ENCODE data around the gene SLMAP.

- TF ChIP-seq, protein P1, sequence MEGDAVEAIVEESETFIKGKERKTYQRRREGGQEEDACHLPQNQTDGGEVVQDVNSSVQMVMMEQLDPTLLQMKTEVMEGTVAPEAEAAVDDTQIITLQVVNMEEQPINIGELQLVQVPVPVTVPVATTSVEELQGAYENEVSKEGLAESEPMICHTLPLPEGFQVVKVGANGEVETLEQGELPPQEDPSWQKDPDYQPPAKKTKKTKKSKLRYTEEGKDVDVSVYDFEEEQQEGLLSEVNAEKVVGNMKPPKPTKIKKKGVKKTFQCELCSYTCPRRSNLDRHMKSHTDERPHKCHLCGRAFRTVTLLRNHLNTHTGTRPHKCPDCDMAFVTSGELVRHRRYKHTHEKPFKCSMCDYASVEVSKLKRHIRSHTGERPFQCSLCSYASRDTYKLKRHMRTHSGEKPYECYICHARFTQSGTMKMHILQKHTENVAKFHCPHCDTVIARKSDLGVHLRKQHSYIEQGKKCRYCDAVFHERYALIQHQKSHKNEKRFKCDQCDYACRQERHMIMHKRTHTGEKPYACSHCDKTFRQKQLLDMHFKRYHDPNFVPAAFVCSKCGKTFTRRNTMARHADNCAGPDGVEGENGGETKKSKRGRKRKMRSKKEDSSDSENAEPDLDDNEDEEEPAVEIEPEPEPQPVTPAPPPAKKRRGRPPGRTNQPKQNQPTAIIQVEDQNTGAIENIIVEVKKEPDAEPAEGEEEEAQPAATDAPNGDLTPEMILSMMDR (IDR thresholded peaks at IDR 0.05), result no peak
- TF ChIP-seq POLR2A (IDR thresholded peaks at IDR 0.05), result no peak
- no peak for TF ChIP-seq POLR2AphosphoS5 (IDR thresholded peaks at IDR 0.05)
- TF ChIP-seq EP300 (IDR thresholded peaks at IDR 0.05), result no peak
Observed at GRCh38 chr3:57893668-57894067, 137.6 kb downstream of the SLMAP start.

Measured in sigmoid colon (tissue), 4 donors.